GM12878 (cell line): ENCODE data around the gene CYP4V2. TPM values are rescaled to one million over a fixed set of nuclear protein-coding genes. Genes with fewer than 3 reads are reported as not detected.

Experiments used
- E4F1 ChIP-seq: fragments of 450-650 bp; IDR thresholded peaks from 2 replicates; pipeline ENCODE4 v1.6.1; 2018; ENCODE audit warnings: borderline replicate concordance, mild to moderate bottlenecking; ENCODE audit not compliant: partially characterized antibody
- EED ChIP-seq: sonication (generic); IDR thresholded peaks from 2 replicates; pipeline ENCODE4 v1.6.1; 2016; ENCODE audit warnings: antibody characterized with exemption, low read depth
- EGR1 ChIP-seq, 2 experiments: IDR thresholded peaks; 1 replicate in 1 of 2; 2 replicates in 1 of 2; pipeline ENCODE4 v1.6.1; 2011 to 2012; ENCODE audit warnings: low read depth in 2 of 2, low read length in 2 of 2, borderline replicate concordance in 1 of 2, mild to moderate bottlenecking in 1 of 2, moderate library complexity in 1 of 2
- ELK1 ChIP-seq: IDR thresholded peaks from 2 replicates; pipeline ENCODE4 v1.6.1; 2012; ENCODE audit warnings: low read depth, low read length, improper control_type of control experiment
- GABPA ChIP-seq: IDR thresholded peaks from 2 replicates; pipeline ENCODE4 v1.6.1; 2014; ENCODE audit warnings: antibody characterized with exemption, low read depth, mild to moderate bottlenecking, inconsistent platforms
- IKZF1 ChIP-seq: fragments of 450-650 bp; conservative IDR thresholded peaks from 2 replicates; pipeline ENCODE4 v1.6.1; 2017; ENCODE audit warnings: antibody characterized with exemption, mild to moderate bottlenecking
- KAT2A ChIP-seq: conservative IDR thresholded peaks from 2 replicates; pipeline ENCODE4 v1.6.1; 2011; ENCODE audit warnings: low read depth, low read length; ENCODE audit not compliant: control insufficient read depth
- MAX ChIP-seq: IDR thresholded peaks from 2 replicates; pipeline ENCODE4 v1.6.1; 2012; ENCODE audit warnings: low read depth, low read length, improper control_type of control experiment
- MLLT1 ChIP-seq: fragments of 450-650 bp; IDR thresholded peaks from 2 replicates; pipeline ENCODE4 v1.6.1; 2016; ENCODE audit warnings: mild to moderate bottlenecking
- NR2C2 ChIP-seq: IDR thresholded peaks from 2 replicates; pipeline ENCODE4 v1.6.1; 2011; ENCODE audit warnings: borderline replicate concordance, low read depth; ENCODE audit not compliant: control insufficient read depth, insufficient read length
- PML ChIP-seq: IDR thresholded peaks from 2 replicates; pipeline ENCODE4 v1.6.1; 2012; ENCODE audit warnings: low read length, inconsistent platforms
- RAD21 ChIP-seq: IDR thresholded peaks from 2 replicates; pipeline ENCODE4 v1.6.1; 2011; ENCODE audit warnings: mild to moderate bottlenecking, low read depth, low read length, moderate library complexity; ENCODE audit not compliant: insufficient read depth
- ZBTB11 ChIP-seq: fragments of 450-650 bp; formaldehyde crosslinking; IDR thresholded peaks from 2 replicates; pipeline ENCODE4 v1.5.0; 2022; ENCODE audit warnings: mild to moderate bottlenecking, missing genetic modification characterization
- polyA plus RNA-seq, 11 experiments: library from polyadenylated mRNA; depleted of rRNA in 4 of 11; unstranded in 6 of 11; stranded (reverse) in 5 of 11; fragments of >200 nt; fragmentation: Nextera tagmentation in 4 of 11; fragmentation: Illumina TruSeq in 1 of 11; extraction: Ambion mirVana in 4 of 11; extraction: Trizol in 1 of 11; gene quantifications; 1 replicate in 1 of 11; 2 replicates in 10 of 11; pipeline versions ENCODE4 v1.2.1 to v1.2.3, GENCODE V29; 2011 to 2016; ENCODE audit warnings: inconsistent platforms in 2 of 11, missing spikeins in 2 of 11, low read depth in 1 of 11
- total RNA-seq, 4 experiments: library from RNA; depleted of rRNA in 3 of 4; stranded (reverse); fragments of >200 nt in 3 of 4; fragmentation: Illumina TruSeq in 1 of 4; extraction: Trizol in 1 of 4; gene quantifications; 2 replicates each; pipeline versions ENCODE4 v1.2.1 to v1.2.3, GENCODE V29; 2013 to 2021

The CYP4V2 gene
- total and polyA plus RNA-seq, 10 of the 15 experiments (the other 5 are each of a cell fraction or from before 2014, with no cell fraction given) = 1.2 to 8.2 (median 6.8) TPM

GRCh38 chr4:186260117-186260503 lies 68.7 kb downstream of the CYP4V2 start (continued):
- TF ChIP-seq ZBTB11 (CRISPR knock-in tag) = no peak
- TF ChIP-seq GABPA = no peak
- TF ChIP-seq PML = no peak
- no peak for TF ChIP-seq EGR1 (IDR thresholded peaks at IDR 0.05; ENCODE audit: borderline replicate concordance in 1 of 2, low read depth in 2 of 2, low read length in 2 of 2)
- no peak for TF ChIP-seq ELK1
- TF ChIP-seq KAT2A = no peak
- no peak for TF ChIP-seq IKZF1
- TF ChIP-seq EED = no peak
- no peak for TF ChIP-seq NR2C2
- TF ChIP-seq MAX = no peak
- no peak for TF ChIP-seq E4F1
- TF ChIP-seq MLLT1 = no peak
- TF ChIP-seq RAD21 = no peak
- TF ChIP-seq, all 136 proteins: peak for 0
